WTC11 (cell line): Measurements from ENCODE around the gene CNKSR3.

Experiments used
- CREB1 ChIP-seq: sonication (generic); formaldehyde crosslinking; IDR thresholded peaks from 2 replicates; pipeline ENCODE4 v1.8.0; 2023; ENCODE audit warnings: mild to moderate bottlenecking, missing genetic modification reagents
- ETV6 ChIP-seq: sonication (generic); formaldehyde crosslinking; IDR thresholded peaks from 2 replicates; pipeline ENCODE4 v1.8.1; 2022; ENCODE audit warnings: mild to moderate bottlenecking, missing genetic modification reagents
- FOXJ3 ChIP-seq: sonication (generic); formaldehyde crosslinking; IDR thresholded peaks from 2 replicates; pipeline ENCODE4 v1.9.0; 2021; ENCODE audit warnings: missing genetic modification reagents, mild to moderate bottlenecking, borderline replicate concordance
- JUN ChIP-seq: sonication (generic); formaldehyde crosslinking; IDR thresholded peaks from 2 replicates; pipeline ENCODE4 v1.8.0; 2023; ENCODE audit warnings: mild to moderate bottlenecking, missing genetic modification reagents
- NFE2L1 ChIP-seq: sonication (generic); formaldehyde crosslinking; IDR thresholded peaks from 2 replicates; pipeline ENCODE4 v1.8.1; 2023; ENCODE audit warnings: missing genetic modification reagents
- NFYB ChIP-seq: sonication (generic); formaldehyde crosslinking; conservative IDR thresholded peaks from 2 replicates; pipeline ENCODE4 v1.8.0; 2022; ENCODE audit warnings: low read depth, missing genetic modification reagents
- TF ChIP-seq, protein P1 (sequence below): sonication (generic); formaldehyde crosslinking; IDR thresholded peaks from 2 replicates; pipeline ENCODE4 v1.8.1; 2022; ENCODE audit warnings: mild to moderate bottlenecking, missing genetic modification reagents, moderate library complexity, borderline replicate concordance
- TF ChIP-seq, protein P2 (sequence below): fragments of 200-600 bp; IDR thresholded peaks from 2 replicates; pipeline ENCODE4 v1.8.0; 2022; ENCODE audit warnings: antibody characterized with exemption
- TF ChIP-seq, protein P3 (sequence below): sonication (generic); formaldehyde crosslinking; IDR thresholded peaks from 2 replicates; pipeline ENCODE4 v1.8.1; 2022; ENCODE audit warnings: low read depth, missing genetic modification reagents, borderline replicate concordance
- TF ChIP-seq, protein P4 (sequence below): sonication (generic); formaldehyde crosslinking; IDR thresholded peaks from 2 replicates; pipeline ENCODE4 v1.8.0; 2022; ENCODE audit warnings: mild to moderate bottlenecking, missing genetic modification reagents

DNA sequence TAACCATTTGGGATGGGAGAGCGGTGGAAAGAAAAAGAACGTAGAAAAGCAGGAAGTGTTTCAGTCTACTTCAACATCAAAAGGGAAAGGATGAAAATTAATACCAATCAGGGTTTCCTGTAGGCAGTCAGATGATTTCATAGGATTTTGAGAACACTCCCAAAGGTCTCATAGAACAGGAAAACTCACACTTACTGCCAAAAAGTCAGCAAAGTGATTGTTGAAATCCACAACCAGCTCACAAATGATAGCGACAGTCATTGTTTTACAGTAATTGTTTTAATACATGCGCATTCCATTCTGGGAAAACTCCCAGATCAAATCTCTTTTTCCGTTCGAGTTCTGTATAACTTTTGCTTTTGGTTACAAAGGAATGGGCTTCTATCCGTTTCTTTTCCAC is 5.3 kb upstream of the CNKSR3 start:
- TF ChIP-seq, protein P1, sequence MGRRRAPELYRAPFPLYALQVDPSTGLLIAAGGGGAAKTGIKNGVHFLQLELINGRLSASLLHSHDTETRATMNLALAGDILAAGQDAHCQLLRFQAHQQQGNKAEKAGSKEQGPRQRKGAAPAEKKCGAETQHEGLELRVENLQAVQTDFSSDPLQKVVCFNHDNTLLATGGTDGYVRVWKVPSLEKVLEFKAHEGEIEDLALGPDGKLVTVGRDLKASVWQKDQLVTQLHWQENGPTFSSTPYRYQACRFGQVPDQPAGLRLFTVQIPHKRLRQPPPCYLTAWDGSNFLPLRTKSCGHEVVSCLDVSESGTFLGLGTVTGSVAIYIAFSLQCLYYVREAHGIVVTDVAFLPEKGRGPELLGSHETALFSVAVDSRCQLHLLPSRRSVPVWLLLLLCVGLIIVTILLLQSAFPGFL (CRISPR knock-in tag), result no peak
- TF ChIP-seq, protein P2, sequence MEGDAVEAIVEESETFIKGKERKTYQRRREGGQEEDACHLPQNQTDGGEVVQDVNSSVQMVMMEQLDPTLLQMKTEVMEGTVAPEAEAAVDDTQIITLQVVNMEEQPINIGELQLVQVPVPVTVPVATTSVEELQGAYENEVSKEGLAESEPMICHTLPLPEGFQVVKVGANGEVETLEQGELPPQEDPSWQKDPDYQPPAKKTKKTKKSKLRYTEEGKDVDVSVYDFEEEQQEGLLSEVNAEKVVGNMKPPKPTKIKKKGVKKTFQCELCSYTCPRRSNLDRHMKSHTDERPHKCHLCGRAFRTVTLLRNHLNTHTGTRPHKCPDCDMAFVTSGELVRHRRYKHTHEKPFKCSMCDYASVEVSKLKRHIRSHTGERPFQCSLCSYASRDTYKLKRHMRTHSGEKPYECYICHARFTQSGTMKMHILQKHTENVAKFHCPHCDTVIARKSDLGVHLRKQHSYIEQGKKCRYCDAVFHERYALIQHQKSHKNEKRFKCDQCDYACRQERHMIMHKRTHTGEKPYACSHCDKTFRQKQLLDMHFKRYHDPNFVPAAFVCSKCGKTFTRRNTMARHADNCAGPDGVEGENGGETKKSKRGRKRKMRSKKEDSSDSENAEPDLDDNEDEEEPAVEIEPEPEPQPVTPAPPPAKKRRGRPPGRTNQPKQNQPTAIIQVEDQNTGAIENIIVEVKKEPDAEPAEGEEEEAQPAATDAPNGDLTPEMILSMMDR, result no peak
- no peak for TF ChIP-seq CREB1 (CRISPR knock-in tag)
- no peak for TF ChIP-seq JUN (CRISPR knock-in tag)
- TF ChIP-seq, protein P3, sequence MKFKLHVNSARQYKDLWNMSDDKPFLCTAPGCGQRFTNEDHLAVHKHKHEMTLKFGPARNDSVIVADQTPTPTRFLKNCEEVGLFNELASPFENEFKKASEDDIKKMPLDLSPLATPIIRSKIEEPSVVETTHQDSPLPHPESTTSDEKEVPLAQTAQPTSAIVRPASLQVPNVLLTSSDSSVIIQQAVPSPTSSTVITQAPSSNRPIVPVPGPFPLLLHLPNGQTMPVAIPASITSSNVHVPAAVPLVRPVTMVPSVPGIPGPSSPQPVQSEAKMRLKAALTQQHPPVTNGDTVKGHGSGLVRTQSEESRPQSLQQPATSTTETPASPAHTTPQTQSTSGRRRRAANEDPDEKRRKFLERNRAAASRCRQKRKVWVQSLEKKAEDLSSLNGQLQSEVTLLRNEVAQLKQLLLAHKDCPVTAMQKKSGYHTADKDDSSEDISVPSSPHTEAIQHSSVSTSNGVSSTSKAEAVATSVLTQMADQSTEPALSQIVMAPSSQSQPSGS (CRISPR knock-in tag), result no peak
- no peak for TF ChIP-seq ETV6 (CRISPR knock-in tag)
- no peak for TF ChIP-seq NFE2L1 (CRISPR knock-in tag)
- TF ChIP-seq FOXJ3, result no peak
- TF ChIP-seq, protein P4, sequence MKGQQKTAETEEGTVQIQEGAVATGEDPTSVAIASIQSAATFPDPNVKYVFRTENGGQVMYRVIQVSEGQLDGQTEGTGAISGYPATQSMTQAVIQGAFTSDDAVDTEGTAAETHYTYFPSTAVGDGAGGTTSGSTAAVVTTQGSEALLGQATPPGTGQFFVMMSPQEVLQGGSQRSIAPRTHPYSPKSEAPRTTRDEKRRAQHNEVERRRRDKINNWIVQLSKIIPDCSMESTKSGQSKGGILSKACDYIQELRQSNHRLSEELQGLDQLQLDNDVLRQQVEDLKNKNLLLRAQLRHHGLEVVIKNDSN (CRISPR knock-in tag), result no peak
- TF ChIP-seq NFYB, result no peak
